H1 (cell line): ENCODE data around the gene P2RY8.

Experiments
- KDM4A ChIP-seq: IDR thresholded peaks from one replicate; pipeline ENCODE4 v1.7.1; 2012; ENCODE audit warnings: low read depth, mild to moderate bottlenecking, moderate library complexity, low read length, inconsistent platforms; ENCODE audit not compliant: severe bottlenecking
- TAF1 ChIP-seq: IDR thresholded peaks from 2 replicates; pipeline ENCODE4 v1.6.1; 2011; ENCODE audit warnings: mild to moderate bottlenecking, low read depth, low read length
- TCF12 ChIP-seq: IDR thresholded peaks from 2 replicates; pipeline ENCODE4 v1.6.1; 2011; ENCODE audit warnings: low read depth, mild to moderate bottlenecking, low read length
- TF ChIP-seq, protein P1 (sequence below): IDR thresholded peaks from 2 replicates; pipeline ENCODE4 v1.6.1; 2011; ENCODE audit warnings: low read depth, mild to moderate bottlenecking, low read length; ENCODE audit not compliant: insufficient read depth

DNA sequence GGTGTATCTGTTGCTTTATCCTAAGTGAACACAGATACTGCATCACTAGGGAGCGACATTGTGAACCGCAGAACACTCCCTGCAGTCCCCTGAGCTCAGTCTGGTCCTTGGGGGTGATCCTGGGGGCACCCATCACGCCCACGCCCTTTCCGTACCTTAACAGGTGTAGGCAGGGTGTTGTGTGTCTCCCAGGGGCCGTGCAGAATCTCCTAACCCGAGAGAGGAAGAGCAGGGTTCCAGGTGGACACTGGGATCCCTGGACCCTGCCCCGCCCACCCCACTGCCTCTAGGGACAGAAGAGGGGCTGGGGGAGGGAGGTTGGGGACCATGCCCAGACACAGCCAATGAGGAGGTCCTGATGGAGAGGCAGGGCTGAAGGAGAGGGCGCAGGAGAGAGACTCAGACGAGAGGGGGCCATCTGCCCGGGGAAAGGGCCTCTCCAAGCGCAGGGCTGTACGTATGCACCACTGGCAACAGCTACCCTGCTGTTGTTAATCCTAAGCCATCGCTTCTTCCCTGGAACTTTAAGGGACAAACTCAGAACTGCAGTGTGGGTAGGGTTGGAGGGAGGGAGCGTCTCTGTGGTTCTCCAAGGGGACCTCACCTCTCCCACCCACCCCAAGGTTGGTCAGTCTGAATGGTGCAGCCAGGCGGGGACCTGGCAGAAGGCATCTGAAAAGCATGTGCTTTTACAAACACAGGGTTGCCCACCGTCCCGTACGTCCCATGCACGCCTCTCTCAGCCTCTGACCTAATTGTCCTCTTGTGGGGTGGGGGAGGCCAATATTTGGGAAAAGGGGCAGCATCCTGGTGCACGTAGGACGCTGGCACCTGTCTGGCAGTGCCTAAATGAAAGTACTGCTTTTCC is 2.5 kb downstream of the P2RY8 start:
- TF ChIP-seq TAF1 (no peak), KDM4A (no peak), TCF12 (no peak)
- TF ChIP-seq, protein P1, sequence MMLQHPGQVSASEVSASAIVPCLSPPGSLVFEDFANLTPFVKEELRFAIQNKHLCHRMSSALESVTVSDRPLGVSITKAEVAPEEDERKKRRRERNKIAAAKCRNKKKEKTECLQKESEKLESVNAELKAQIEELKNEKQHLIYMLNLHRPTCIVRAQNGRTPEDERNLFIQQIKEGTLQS: no peak
